Right lobe of liver (tissue), 4 donors: ENCODE measurements around the gene BRD4.
"Not testable (repeated sequence)": the region's sequence is repeated elsewhere in the genome, so short reads cannot be mapped to it uniquely, and the experiment has no call there.

Experiments used
- CTCF ChIP-seq, 4 donors: fragments of 200-600 bp in 3 of 4; fragments of 450-650 bp in 1 of 4; IDR thresholded peaks; one replicate each; pipeline versions ENCODE4 v1.5.1 to v1.8.0; 2016 to 2022; ENCODE audit warnings: antibody characterized with exemption in 4 of 4, mild to moderate bottlenecking in 2 of 4
- POLR2A ChIP-seq: fragments of 450-650 bp; IDR thresholded peaks from one replicate; pipeline ENCODE4 v1.6.1; 2017; ENCODE audit warnings: antibody characterized with exemption, mild to moderate bottlenecking
- donor health status: DM: no; HTN: no; CAD: no.
- donor health status: DM: no; HTN: no; CAD: no.
- donor health status: DM: no; HTN: yes; CAD: no.

- not testable (repeated sequence) for TF ChIP-seq CTCF (IDR thresholded peaks at IDR 0.05); POLR2A
These were observed 3.7 kb upstream of the BRD4 start for GRCh38 chr19:15335992-15336391.
